ENCODE data around the gene NRXN2. TPM values are rescaled to one million over a fixed set of nuclear protein-coding genes. Genes with fewer than 3 reads are reported as not detected.

Gene NRXN2
- total RNA-seq, 2 experiments from 2014 or later: 0.13 to 0.34 TPM

GRCh38 chr11:64571410-64572091 lies 151.4 kb downstream of the NRXN2 start:
- POLR2A ChIA-PET: no interaction called here
- Mint-ChIP-seq H3K4me1 (ENCODE audit: low read depth) (peaks cover 2% of the 10 kb centered on the region), H3K9me3 (ENCODE audit: insufficient read depth) (no peaks in the 10 kb centered on the region), H3K36me3 (ENCODE audit: low read depth) (no peaks in the 10 kb centered on the region), H3K27me3 (ENCODE audit: low read depth) (peaks cover 7% of the 10 kb centered on the region), H3K4me3 (no peak overlapping the region), H3K27ac (no peak overlapping the region)
- ATAC-seq: no peak
- no peak for DNase-seq
- CTCF ChIA-PET: interaction anchor here (1.5 kb wide), 1 partner anchor 18 kb away, joined by 3 read pairs; no protein-coding TSS in a partner anchor

DNA sequence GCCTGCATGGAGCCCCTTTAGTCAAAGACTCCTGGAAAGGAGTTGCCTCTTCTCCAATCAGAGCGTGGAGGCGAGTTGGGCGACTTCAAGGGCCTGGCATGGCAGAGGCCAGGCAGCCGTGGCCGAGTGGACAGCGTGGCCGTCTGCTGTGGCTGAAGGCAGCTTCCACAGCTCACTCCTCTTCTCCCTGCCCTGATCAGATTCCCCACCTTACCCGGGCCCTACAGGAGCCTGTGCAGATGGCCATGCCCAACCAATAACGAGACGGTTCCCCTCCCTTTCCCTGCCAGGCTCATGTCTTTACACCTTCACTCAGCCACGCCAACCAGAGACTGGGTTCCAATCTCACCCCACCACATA lies 152.0 kb downstream of the NRXN2 start:
- H3K4me3 Mint-ChIP-seq: no peak overlapping the region
- POLR2A ChIA-PET: no interaction called here
- ATAC-seq (no peak), DNase-seq (no peak)
- no peaks in the 10 kb centered on the region for H3K36me3 Mint-ChIP-seq (ENCODE audit: low read depth)
- H3K27me3 Mint-ChIP-seq (ENCODE audit: low read depth): peaks cover 7% of the 10 kb centered on the region
- CTCF ChIA-PET: interaction anchor here (1.5 kb wide), 1 partner anchor 18 kb away, joined by 3 read pairs; no protein-coding TSS in a partner anchor
- no peaks in the 10 kb centered on the region for H3K9me3 Mint-ChIP-seq (ENCODE audit: insufficient read depth)
- no peak overlapping the region for H3K27ac Mint-ChIP-seq
- peaks cover 2% of the 10 kb centered on the region for H3K4me1 Mint-ChIP-seq (ENCODE audit: low read depth)

DNA sequence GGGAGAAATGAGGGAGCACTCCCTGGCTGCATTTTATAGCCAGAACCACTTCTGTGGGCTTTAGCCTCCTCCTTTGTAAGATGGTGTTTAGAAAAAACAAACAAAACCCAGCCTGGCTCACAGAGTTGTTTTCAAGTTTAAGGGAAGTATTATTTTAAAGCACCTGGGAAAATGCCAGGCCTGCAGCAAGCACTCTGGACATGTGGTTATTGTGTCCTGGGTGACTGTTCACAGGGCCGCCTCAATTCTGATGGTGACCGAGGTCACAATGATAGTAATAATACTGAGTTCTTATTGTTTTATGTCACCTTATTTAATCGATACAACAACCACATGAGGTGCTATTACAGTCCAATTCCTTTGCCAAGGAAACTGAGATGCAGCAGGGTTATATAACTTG lies 152.7 kb downstream of the NRXN2 start:
- ChIA-PET CTCF (interaction anchor here (1.5 kb wide), 1 partner anchor 17 kb away, joined by 3 read pairs; no protein-coding TSS in a partner anchor), POLR2A (no interaction called here)
- peaks cover 7% of the 10 kb centered on the region for H3K27me3 Mint-ChIP-seq (ENCODE audit: low read depth)
- ATAC-seq: no peak
- H3K4me3 Mint-ChIP-seq: no peak overlapping the region
- no peak overlapping the region for H3K27ac Mint-ChIP-seq
- peaks cover 2% of the 10 kb centered on the region for H3K4me1 Mint-ChIP-seq (ENCODE audit: low read depth)
- H3K36me3 Mint-ChIP-seq (ENCODE audit: low read depth): no peaks in the 10 kb centered on the region
- no peaks in the 10 kb centered on the region for H3K9me3 Mint-ChIP-seq (ENCODE audit: insufficient read depth)
- DNase-seq: no peak

DNA sequence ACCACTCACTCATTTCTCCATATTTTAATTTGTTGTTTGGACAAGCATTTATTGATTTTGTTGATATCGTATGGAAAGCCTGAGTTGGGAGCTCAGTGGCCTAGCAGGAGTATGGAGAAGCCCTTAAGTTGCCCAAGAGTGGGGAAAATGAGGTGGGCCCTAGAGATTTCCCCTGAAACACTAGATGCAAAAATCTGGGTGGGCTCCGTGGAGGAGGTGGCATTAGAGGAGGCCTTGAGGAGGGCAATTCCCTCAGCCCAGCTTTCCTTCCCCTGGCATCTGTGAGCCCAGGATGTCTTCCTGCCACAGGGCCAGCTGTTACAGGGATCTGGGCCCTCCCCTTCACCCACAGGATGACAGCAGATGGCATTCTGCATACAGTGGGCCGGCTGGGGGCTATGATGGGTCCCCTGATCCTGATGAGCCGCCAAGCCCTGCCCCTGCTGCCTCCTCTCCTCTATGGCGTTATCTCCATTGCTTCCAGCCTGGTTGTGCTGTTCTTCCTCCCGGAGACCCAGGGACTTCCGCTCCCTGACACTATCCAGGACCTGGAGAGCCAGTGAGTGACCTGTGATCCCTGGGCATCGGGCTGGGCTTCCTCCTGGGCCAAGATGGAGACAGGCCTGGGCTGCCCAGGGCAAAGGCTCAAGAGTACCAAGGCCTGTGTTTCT lies 153.6 kb downstream of the NRXN2 start:
- H3K9me3 Mint-ChIP-seq (ENCODE audit: insufficient read depth): no peaks in the 10 kb centered on the region
- peaks cover 5% of the 10 kb centered on the region for H3K27me3 Mint-ChIP-seq (ENCODE audit: low read depth)
- ATAC-seq (no peak), DNase-seq (no peak)
- H3K36me3 Mint-ChIP-seq (ENCODE audit: low read depth): no peaks in the 10 kb centered on the region
- ChIA-PET CTCF (no interaction called here), POLR2A (no interaction called here)
- no peak overlapping the region for H3K27ac Mint-ChIP-seq
- peaks cover 2% of the 10 kb centered on the region for H3K4me1 Mint-ChIP-seq (ENCODE audit: low read depth)
- H3K4me3 Mint-ChIP-seq: no peak overlapping the region

DNA sequence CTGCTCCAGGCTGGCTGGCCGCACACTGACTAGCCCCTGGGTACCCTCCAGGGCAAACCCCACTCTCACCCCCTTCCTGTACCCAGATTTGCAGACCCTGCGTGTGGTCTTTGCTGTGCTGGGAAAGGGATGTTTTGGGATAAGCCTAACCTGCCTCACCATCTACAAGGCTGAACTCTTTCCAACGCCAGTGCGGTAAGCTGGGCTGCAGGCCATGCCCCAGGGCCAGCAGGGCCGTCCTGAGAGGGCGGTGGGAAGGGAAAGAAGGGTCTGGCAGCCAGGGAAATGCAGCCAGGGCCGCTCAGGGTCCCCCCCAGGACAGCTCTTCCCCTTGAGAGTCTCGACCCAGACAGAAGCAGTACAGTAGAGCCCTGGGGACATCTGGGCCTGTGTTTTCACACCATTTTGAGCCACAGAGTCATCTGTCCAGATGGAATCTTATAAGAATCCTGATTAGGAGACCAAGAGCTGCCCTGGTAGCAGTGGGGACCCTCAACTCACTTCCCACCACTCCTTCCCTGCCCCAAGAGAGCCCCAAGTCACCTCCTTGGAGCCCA lies 154.3 kb downstream of the NRXN2 start:
- H3K27me3 Mint-ChIP-seq (ENCODE audit: low read depth): peaks cover 3% of the 10 kb centered on the region
- no peaks in the 10 kb centered on the region for H3K36me3 Mint-ChIP-seq (ENCODE audit: low read depth)
- ChIA-PET CTCF (no interaction called here), POLR2A (no interaction called here)
- no peak overlapping the region for H3K4me3 Mint-ChIP-seq
- ATAC-seq: no peak
- DNase-seq: no peak
- no peak overlapping the region for H3K27ac Mint-ChIP-seq
- H3K4me1 Mint-ChIP-seq (ENCODE audit: low read depth): peaks cover 2% of the 10 kb centered on the region
- no peaks in the 10 kb centered on the region for H3K9me3 Mint-ChIP-seq (ENCODE audit: insufficient read depth)

- ChIA-PET CTCF (no interaction called here), POLR2A (no interaction called here)
- ATAC-seq: no peak
- Mint-ChIP-seq H3K4me3 (no peak overlapping the region), H3K27me3 (ENCODE audit: low read depth) (peaks cover 3% of the 10 kb centered on the region), H3K9me3 (ENCODE audit: insufficient read depth) (no peaks in the 10 kb centered on the region), H3K36me3 (ENCODE audit: low read depth) (no peaks in the 10 kb centered on the region), H3K27ac (no peak overlapping the region), H3K4me1 (ENCODE audit: low read depth) (peaks cover 2% of the 10 kb centered on the region)
- no peak for DNase-seq
Observed at GRCh38 chr11:64568041-64568571, 154.9 kb downstream of the NRXN2 start.

DNA sequence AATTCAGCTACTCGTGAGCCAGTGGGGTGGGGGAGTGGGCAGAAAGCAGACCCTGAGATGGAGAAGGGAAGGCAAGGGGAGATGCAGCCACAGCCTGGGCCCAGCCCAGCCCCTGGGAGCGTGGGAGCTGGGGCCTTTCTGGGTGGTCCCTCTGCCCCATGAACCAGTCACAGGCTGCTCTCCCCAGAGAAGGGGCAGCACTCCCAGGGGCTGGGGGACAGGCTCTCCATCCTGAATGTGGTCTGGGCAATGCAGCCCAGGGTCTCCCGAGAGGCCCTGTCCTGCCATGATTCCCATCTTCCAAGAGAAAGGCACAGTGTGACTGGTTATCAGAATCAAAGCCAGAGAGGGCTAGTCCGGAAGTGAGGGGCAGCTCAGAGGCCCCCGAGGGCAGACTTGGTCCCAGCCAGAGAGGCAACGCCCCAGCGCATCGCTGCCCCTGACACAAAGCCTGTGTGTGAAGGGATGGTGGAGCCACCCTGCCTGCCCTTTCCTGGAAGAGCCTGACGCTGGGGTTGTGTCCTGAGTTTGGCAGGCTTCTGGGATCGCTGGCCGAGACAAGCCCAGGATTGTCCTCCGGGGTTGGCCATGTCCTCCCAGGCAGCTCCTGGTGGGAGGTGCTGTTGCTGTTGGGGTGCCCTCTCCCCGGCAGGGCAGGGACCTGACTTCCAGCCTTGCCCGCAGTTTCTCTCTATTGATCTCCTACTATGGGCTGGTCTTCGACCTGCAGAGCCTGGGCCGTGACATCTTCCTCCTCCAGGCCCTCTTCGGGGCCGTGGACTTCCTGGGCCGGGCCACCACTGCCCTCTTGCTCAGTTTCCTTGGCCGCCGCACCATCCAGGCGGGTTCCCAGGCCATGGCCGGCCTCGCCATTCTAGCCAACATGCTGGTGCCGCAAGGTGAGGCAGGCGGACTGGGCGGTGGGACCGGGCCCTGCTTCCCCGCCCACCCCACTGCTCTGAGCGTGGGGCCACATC lies 155.8 kb downstream of the NRXN2 start:
- Mint-ChIP-seq H3K4me3 (no peak overlapping the region), H3K9me3 (ENCODE audit: insufficient read depth) (no peaks in the 10 kb centered on the region), H3K4me1 (ENCODE audit: low read depth) (peaks cover 2% of the 10 kb centered on the region), H3K27ac (peak overlapping the region; percentile 26), H3K27me3 (ENCODE audit: low read depth) (no peaks in the 10 kb centered on the region), H3K36me3 (ENCODE audit: low read depth) (no peaks in the 10 kb centered on the region)
- DNase-seq (no peak), ATAC-seq (no peak)
- ChIA-PET CTCF (no interaction called here), POLR2A (no interaction called here)

DNA sequence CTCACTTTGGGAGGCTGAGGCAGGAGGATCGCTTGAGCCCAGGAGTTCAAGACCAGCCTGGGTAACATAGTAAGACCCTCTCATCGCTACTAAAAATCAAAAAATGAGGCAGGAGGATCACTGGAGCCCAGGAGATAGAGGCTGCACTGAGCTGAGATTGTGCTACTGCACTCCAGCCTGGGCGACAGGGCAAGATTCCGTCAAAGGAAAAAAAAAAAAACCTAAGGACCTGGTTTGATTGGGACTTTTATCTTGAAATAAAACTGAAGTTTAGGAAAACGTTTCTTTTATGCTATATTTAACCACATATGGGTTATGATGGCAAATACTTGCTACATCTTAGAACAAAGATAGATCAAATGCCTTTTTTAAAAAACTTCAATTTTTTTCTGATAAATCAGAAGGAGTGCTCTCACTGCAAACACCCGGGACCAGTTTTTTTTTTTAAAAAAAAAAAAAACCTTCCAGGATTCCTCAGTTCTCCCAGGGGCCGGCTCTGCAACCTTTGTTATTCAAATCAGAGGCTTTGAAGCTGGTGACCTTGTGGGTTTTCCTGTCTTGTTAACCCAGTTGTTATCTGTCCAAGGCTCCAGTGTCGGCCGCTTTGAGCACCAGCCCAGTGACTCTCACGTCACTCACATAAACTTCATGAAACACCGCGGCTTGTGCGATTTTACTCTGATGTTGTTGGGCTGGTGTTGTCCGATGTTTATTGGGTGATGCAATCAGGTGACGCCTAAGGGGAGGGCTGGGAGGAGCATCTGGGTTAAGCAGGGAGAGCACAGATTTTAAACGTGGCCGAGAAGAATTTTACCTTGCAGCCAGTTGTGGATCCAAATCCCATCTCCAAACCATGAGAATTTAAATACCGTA lies 156.7 kb downstream of the NRXN2 start:
- ATAC-seq: peak; percentile 46
- H3K4me1 Mint-ChIP-seq (ENCODE audit: low read depth): peaks cover 2% of the 10 kb centered on the region
- ChIA-PET CTCF (interaction anchor here (1.5 kb wide), 1 partner anchor 83 kb away, joined by 5 read pairs; no protein-coding TSS in a partner anchor), POLR2A (no interaction called here)
- no peaks in the 10 kb centered on the region for H3K27me3 Mint-ChIP-seq (ENCODE audit: low read depth)
- no peaks in the 10 kb centered on the region for H3K9me3 Mint-ChIP-seq (ENCODE audit: insufficient read depth)
- no peaks in the 10 kb centered on the region for H3K36me3 Mint-ChIP-seq (ENCODE audit: low read depth)
- DNase-seq: peak; percentile 29
- H3K4me3 Mint-ChIP-seq: no peak overlapping the region
- H3K27ac Mint-ChIP-seq: peak overlapping the region; percentile 26

DNA sequence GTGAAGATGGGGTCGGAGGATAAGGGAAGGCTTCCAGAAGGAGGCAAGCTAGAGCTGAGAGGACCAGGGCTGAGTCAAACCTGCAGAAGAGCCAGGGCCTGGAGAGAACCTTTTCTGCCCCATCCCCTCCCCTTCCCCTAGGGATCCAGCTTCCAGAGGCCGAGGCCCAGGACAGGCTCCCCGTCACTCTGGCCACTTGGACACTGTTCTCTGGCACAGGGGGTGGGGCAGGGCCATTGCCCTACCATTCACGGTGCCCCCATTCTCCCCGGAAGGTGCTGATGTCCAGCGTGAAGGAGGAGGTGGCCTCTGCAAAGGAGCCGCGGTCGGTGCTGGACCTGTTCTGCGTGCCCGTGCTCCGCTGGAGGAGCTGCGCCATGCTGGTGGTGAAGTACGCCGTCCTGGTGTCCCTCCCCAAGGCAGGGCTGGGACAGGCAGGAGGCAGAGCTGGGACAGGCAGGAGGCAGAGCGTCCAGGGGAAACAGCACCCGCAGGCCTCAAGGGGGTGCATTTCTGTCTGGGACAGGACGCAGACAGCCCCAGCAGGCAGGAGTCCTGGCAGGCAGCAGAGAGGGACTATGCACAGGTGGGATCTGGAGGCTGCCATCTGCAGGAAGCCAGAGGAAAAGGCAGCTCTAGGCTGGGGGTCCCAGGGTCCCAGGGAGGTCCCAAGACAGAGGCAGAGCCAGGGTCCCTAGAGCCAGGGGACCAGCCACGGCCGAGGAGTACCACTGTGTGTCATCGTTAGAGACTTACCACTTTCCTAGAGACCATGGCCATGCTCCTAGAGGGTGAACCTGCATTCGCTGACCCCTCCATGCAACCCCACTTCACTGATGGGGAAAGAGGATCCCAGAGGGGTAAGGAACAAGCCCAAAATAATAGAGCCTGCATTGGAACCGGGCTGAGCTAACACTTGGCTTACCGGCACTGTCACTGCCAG lies 157.8 kb downstream of the NRXN2 start:
- POLR2A ChIA-PET: no interaction called here
- no peak for ATAC-seq
- Mint-ChIP-seq H3K27me3 (ENCODE audit: low read depth) (no peaks in the 10 kb centered on the region), H3K4me1 (ENCODE audit: low read depth) (peaks cover 2% of the 10 kb centered on the region), H3K4me3 (no peak overlapping the region), H3K27ac (no peak overlapping the region), H3K36me3 (ENCODE audit: low read depth) (no peaks in the 10 kb centered on the region), H3K9me3 (ENCODE audit: insufficient read depth) (no peaks in the 10 kb centered on the region)
- CTCF ChIA-PET: interaction anchor here (1.5 kb wide), 1 partner anchor 84 kb away, joined by 5 read pairs; no protein-coding TSS in a partner anchor
- no peak for DNase-seq

DNA sequence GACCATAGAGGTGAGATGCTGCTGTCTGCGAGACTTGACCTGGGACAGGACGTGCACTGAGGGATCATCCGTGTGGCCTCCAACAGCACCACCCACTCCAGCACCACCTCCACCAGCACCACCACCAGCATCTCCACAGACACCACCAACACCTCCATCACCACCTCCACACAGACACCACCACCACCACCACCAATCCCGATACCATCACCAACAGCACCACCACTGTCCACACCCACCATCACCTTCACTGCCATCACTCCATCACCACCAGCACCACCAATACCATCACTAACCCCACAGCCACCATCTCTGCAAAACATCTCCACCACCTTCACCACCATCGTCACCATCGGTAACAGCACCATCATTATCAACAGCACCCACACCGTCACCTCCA lies 158.6 kb downstream of the NRXN2 start:
- Mint-ChIP-seq H3K36me3 (ENCODE audit: low read depth) (no peaks in the 10 kb centered on the region), H3K4me1 (ENCODE audit: low read depth) (peaks cover 2% of the 10 kb centered on the region), H3K9me3 (ENCODE audit: insufficient read depth) (no peaks in the 10 kb centered on the region), H3K27ac (no peak overlapping the region), H3K27me3 (ENCODE audit: low read depth) (no peaks in the 10 kb centered on the region), H3K4me3 (no peak overlapping the region)
- ChIA-PET POLR2A (no interaction called here), CTCF (interaction anchor here (1.5 kb wide), 1 partner anchor 85 kb away, joined by 5 read pairs; no protein-coding TSS in a partner anchor)
- DNase-seq (no peak), ATAC-seq (no peak)
